ENCODE measurements around the gene ZBTB20. TPM values are rescaled to one million over a fixed set of nuclear protein-coding genes. Genes with fewer than 3 reads are reported as not detected.

The ZBTB20 gene
- total and polyA plus RNA-seq, 10 of the 15 experiments (the other 5 are each of a cell fraction or from before 2014, with no cell fraction given): 0.20 to 5.5 (median 2.2) TPM

- TF ChIP-seq ATF3 (IDR thresholded peaks at IDR 0.05; ENCODE audit: borderline replicate concordance, extremely low read depth, low read depth, low read length): no peak
- TF ChIP-seq ZNF217 (IDR thresholded peaks at IDR 0.05): no peak
Observed at GRCh38 chr3:114466251-114466650, 680.8 kb downstream of the ZBTB20 start (continued).

DNA sequence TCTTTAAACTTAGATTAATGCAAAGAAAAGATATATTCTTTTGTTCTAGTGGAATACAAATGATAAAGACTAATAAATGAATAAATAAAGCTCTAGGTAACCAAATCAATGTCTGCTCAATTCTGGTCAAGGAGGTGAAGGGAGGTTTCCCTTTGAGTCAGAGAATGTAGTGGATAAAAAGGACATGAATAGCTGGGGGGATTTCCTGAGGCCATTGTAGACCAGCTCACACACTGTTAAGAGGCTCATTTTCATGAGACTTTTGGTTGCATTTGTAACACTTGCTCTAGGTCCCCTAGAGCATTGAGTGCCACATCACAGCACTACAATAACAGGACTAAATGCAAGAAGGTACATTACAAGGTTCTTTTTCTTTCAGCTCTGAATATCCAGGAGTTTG, 682.5 kb downstream of the ZBTB20 start:
- RAD21 ChIA-PET (ENCODE audit: unreplicated experiment): interaction anchor here (0.6 to 1.7 kb wide), 6 partner anchors 11 to 83 kb away, joined by 3 to 4 read pairs (median 3); no protein-coding TSS in a partner anchor
- in situ Hi-C loops (cut with MboI): no loop called here
- TF ChIP-seq STAT1 (conservative IDR thresholded peaks at IDR 0.05) (no peak), SMAD1 (IDR thresholded peaks at IDR 0.05; ENCODE audit: low read depth, partially characterized antibody) (no peak), NRF1 (conservative IDR thresholded peaks at IDR 0.05; ENCODE audit: low read depth, low read length) (no peak), IRF4 (IDR thresholded peaks at IDR 0.05; ENCODE audit: low read depth, low read length) (peak; percentile 92), BMI1 (IDR thresholded peaks at IDR 0.05; ENCODE audit: borderline replicate concordance) (no peak), IKZF2 (IDR thresholded peaks at IDR 0.05) (peak; percentile 19 to 35; a peak in 1 of 4 replicates), PAX8 (IDR thresholded peaks at IDR 0.05) (no peak), BHLHE40 (IDR thresholded peaks at IDR 0.05; ENCODE audit: borderline replicate concordance in 1 of 2, low read depth in 2 of 2, low read length in 1 of 2) (0 out of 4 replicates have a peak, but pooled peaks of 1 of the 2 experiments have one; percentile 5), IKZF1 (conservative IDR thresholded peaks at IDR 0.05) (no peak; the same call in 1 of the 2 replicates), ZNF592 (IDR thresholded peaks at IDR 0.05) (no peak), MEF2A (IDR thresholded peaks at IDR 0.05; ENCODE audit: insufficient read depth, low read depth, low read length) (peak; percentile 74), WRNIP1 (IDR thresholded peaks at IDR 0.05; ENCODE audit: borderline replicate concordance, low read depth, low read length) (no peak), YY1 (IDR thresholded peaks at IDR 0.05; ENCODE audit: low read depth, low read length) (peak; percentile 84), HDAC6 (IDR thresholded peaks at IDR 0.05; ENCODE audit: unreplicated experiment) (no peak), EED (IDR thresholded peaks at IDR 0.05; ENCODE audit: low read depth) (no peak), TARDBP (IDR thresholded peaks at IDR 0.05; ENCODE audit: borderline replicate concordance) (no peak), SUPT20H (IDR thresholded peaks at IDR 0.05; ENCODE audit: borderline replicate concordance, control insufficient read depth, low read depth, low read length) (no peak), ZZZ3 (IDR thresholded peaks at IDR 0.05; ENCODE audit: control insufficient read depth, insufficient read length, low read depth) (no peak)

More for the DNA sequence above, 682.5 kb downstream of the ZBTB20 start:
- SMC1A ChIA-PET (ENCODE audit: uncharacterized antibody, unreplicated experiment): interaction anchor here (0.8 to 1.7 kb wide), 10 partner anchors 11 to 247 kb away, joined by 3 to 7 read pairs (median 3); no protein-coding TSS in a partner anchor
- Histone ChIP-seq H3K9ac (ENCODE audit: control insufficient read depth, insufficient read depth, low read length) (no peak overlapping the region), H4K20me1 (ENCODE audit: control insufficient read depth, insufficient read depth) (no peaks in the 10 kb centered on the region), H3K4me2 (ENCODE audit: control insufficient read depth, insufficient read depth) (peak overlapping the region; percentile 56), H3K27ac (ENCODE audit: control insufficient read depth, insufficient read depth) (peak overlapping the region; percentile 56; the same call in 1 of the 2 replicates), H3K27me3 (replicated peaks in 1 of 2; ENCODE audit: control insufficient read depth in 2 of 2, insufficient read depth in 2 of 2, low read length in 1 of 2) (no peaks in the 10 kb centered on the region), H3K4me1 (ENCODE audit: control insufficient read depth, insufficient read depth, low read length) (peaks cover 22% of the 10 kb centered on the region), H3K79me2 (ENCODE audit: control insufficient read depth, insufficient read depth, low read length) (no peaks in the 10 kb centered on the region), H3K36me3 (ENCODE audit: control insufficient read depth in 2 of 2, insufficient read depth in 2 of 2, low read length in 1 of 2) (no peaks in the 10 kb centered on the region), H3K9me3 (replicated peaks; ENCODE audit: control insufficient read depth, insufficient read depth, low read length) (no peaks in the 10 kb centered on the region), H3K4me3 (no peak overlapping the region), H2AFZ (ENCODE audit: control insufficient read depth, low read depth, low read length) (no peak overlapping the region; the same call in 1 of the 2 replicates)
- intact Hi-C loops (cut with micrococcal nuclease; ENCODE audit: unreplicated experiment): no loop called here
- DNase-seq (ENCODE audit: low read depth, low spot score): peak; percentile 86
- CTCF ChIA-PET: interaction anchor here (0.9 to 1.3 kb wide), 5 partner anchors 9 to 173 kb away, joined by 3 to 5 read pairs (median 3); no protein-coding TSS in a partner anchor
- FAIRE-seq: peak; percentile 94
- peak; percentile 98 for ATAC-seq
- no TSS peak for BruUV-seq (replicated peaks)
- POLR2A ChIA-PET: interaction anchor here (0.7 kb wide), 1 partner anchor 11 kb away, joined by 3 read pairs; no protein-coding TSS in a partner anchor
